Measurements from ENCODE around the gene FSTL1.

FSTL1 gene

GRCh38 chr3:120462409-120462959 is 11.7 kb upstream of the FSTL1 start:
- no peak for DNase-seq

DNA sequence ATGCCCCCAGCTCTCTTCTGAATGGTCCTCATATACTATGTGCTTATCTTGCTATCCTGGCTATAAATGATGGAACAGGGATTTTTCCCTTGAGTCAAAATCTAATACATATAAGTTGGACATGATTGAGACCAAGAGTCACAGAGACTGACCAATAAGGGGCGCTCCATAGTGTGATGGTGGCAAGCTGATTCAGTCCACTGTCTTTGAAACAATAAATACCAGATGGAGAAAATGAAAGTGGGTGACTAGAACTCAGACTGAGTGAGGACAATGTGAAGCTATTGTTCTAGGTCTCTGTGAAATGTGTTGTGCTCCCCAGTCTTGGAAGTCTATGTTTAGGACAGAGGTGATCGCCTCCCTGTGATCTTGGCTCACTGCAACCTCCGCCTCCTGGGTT is 10.6 kb upstream of the FSTL1 start:
- no peak for DNase-seq

GRCh38 chr3:120460862-120461261 is 10.1 kb upstream of the FSTL1 start:
- no peak for DNase-seq

DNA sequence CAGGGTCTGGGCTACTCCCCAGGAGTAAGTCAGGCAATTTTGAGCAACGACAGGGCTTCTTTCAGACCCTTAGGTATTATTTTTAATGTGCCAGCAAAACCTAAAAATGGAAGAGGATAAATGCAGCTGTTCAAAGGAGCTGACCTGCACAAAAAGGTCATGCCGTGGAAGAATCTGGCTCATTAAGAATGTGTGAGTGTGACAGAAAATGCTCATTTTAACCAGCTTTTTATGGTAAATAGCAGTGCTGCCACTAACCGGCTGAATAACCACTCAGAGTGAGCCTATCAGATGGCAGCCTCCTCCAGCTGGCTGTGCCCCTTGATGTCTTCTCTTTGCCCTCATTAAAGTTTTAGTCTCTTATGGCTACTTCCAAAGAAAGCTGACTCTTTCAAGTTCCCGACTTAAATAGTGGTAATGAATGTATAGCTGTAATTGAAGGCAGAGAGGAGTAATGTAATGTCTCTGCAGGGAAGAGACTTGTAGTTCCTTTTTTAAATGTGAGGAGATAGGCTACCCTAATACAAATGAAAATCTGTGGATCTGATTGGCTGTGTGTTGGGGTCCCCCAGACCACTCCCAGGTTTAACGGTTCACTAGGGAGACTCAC is 9.5 kb upstream of the FSTL1 start:
- no peak for DNase-seq

- no peak for DNase-seq
These were observed 8.4 kb upstream of the FSTL1 start for GRCh38 chr3:120459196-120459595.

DNA sequence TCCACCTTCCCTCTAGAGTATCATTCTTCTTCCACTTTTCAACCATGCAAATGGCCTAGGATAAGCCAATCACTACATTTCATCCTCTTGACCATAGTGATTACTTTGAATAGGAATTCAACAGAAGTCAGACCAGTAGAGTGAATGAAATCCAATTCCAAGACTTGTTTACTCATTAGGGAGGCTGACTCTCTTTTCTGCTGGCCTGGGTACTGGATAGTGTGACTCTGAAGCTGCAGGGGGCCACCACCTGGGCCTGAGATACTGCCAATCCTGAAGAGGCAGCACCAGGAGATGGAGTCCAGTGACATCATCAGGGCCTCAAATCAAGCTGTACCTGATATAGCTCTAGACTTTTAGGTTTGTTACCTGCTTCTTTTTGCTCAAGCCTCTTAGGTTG is 7.0 kb upstream of the FSTL1 start:
- DNase-seq, result no peak

DNA sequence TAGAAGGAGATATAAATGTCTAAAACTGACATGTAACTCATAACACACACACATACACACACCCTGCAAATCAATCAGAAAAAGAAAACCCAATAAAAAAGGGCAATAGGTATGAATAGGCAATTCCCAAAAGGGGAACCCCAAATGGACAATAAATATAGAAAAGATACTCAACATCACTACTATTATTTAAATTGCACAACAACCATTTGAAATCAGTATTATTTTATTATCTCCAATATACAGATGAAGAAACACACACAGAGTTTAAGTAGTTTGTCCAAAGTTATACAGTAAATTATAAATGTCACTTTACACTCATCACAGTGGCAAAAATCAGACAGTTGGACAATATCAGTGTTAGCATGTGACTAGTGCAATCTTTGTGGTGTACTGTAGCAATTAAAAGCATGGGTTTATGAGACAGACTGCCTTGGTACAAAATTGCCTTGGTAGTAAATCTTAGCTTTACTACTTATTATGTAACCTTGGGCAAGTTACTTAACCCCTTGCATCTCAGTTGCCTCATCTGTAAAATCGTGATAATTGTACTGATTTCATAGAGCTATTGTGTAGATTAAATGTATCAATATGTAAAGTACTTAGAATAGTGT is 3.4 kb upstream of the FSTL1 start:
- DNase-seq, result no peak

DNA sequence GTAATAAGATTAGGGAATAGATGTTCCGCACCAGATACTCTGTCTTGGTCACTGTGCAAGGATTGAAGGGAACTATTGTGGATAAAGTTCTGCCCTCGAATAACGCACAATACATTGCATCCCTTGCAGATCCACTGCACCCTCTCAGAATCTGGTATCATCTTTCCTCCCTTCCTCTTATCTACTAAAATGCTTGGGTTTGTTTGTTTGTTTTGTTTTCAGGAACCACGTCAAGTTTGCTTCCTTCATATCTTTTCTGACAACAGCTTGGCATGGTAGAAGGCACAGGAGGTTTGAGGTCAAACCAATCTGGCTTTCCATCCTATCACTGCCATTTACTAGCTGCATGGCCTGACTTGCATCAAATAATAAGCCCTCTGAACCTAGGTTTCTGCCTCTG is 2.0 kb upstream of the FSTL1 start:
- DNase-seq, result no peak

DNA sequence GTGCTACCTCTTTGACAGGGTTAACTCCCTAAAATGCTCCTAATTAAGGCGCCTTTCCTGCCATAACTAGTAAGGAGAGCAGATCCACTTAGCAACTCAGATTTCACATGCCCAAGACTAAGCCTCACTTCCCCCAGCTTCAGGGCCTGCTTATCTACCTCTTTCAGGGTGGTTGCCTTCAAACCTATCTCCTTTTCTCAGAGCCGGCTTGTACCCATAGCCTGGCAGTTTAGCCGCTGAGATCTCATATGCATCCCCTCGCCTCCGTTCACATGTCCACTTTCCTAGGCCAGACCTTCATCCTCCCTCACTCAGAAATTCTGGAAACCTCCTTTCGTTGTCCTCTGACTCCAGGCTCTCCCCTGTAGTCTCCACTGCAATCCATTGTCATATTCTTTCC is 1.0 kb upstream of the FSTL1 start:
- DNase-seq, result no peak

GRCh38 chr3:120451272-120451761 is 525 bp upstream of the FSTL1 start:
- no peak for DNase-seq

DNA sequence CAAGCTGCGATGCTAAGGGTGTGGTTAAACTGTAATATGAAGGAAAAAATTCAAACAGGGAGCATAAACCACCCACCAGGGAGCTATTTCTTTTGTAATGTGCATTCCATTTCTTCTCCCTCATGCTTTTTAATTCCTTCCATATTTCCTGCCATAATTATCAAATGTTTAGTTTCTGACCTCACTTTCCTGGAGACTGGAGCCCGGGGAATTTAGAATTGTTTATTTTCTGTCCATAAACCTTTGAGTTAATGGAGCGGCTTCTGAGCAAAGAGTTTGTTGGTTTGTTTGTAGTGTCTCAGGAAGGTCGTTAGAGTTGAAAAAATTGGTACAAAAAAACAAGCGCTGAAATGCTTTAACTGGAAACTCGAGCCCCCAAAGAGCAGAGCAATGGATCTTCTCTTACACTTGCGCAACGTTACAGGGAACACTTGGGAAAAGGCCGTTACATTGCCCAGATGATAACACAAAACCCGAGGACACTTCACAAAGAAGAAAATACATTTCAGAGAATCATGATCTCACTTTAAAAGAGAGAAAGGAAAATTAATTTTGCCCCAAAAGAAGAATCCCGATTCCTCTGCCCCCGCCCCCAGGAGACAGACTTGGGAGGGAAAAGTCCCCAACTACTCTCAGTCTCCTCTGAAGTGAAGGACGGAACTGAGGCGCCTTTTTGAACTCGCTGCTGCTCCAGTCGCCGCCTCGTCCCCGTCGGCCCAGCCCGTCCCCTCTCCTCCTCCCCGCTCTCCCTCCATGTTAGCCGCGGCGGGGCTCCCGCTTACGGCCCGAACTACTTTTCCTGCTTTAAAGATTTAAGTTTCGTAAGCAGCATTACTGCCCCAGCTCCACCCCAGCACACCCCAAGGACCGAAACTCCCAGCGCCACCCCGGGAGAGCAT is 842 bp downstream of the FSTL1 start:
- peak; percentile 20 for DNase-seq

DNA sequence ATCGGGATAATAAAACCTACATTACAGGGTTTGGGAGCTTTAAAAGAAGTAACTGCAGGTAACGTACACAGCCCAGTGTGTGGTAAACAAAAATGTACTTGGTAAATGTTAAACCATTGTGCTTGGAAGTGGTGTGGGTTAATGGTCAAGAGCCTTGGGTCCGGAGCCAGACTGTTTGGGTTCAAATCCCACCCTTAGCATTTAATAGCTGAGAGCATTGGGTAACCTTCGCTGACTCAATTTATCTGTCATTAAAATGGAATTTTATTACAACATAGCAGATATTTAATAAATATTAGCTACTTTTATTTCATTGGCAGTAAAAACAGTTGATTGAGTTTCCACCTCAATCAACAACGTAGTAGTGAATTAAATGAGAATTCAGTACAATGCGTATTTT is 1.5 kb downstream of the FSTL1 start:
- DNase-seq, result no peak

GRCh38 chr3:120448756-120449155 is 2.0 kb downstream of the FSTL1 start:
- no peak for DNase-seq

- DNase-seq, result no peak
These were observed 3.7 kb downstream of the FSTL1 start for GRCh38 chr3:120446891-120447668.

DNA sequence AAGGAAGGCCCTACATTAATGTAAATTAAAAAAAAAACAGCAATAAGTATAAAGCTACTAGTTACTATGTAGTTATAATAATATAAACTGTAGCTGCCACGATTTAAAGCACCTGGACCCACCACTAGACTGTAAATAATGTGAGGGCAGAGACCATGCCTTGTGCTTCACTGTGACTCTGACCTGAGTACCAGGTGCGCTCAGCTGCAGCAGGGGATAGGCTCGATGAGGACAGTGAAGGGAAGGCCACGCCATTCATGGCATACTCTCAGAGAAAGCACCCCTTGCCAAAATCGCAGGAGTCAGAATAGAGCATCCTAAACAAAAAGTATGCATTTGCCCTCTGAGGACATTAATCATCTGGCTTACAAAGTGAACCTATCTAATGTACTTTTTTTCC is 5.1 kb downstream of the FSTL1 start:
- no peak for DNase-seq

GRCh38 chr3:120443626-120444123 is 7.1 kb downstream of the FSTL1 start:
- DNase-seq, result no peak

DNA sequence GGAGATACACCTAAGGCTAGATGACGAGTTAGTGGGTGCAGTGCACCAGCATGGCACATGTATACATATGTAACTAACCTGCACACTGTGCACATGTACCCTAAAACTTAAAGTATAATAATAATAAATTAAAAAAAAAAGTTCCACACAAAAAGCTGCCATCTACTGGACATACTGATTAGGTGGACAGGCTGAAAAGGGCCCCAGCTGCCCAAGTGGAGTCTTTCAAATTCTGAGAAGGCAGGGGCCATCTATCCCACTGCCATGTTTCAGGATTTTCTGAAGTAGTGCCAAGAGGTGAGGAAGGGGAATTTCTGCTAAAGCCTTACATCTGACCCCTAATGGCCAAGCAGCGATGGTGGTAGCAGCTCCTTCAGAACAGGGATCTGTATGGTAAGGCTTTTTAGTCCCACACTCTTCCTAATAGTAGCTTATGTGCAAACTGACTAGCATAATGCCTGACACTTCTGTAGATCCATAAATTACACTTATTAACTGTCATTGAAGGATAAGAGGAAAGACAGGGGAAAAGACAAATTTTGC is 7.7 kb downstream of the FSTL1 start:
- DNase-seq, result no peak

- DNase-seq, result no peak
These were observed 9.0 kb downstream of the FSTL1 start for GRCh38 chr3:120441776-120442175.

DNA sequence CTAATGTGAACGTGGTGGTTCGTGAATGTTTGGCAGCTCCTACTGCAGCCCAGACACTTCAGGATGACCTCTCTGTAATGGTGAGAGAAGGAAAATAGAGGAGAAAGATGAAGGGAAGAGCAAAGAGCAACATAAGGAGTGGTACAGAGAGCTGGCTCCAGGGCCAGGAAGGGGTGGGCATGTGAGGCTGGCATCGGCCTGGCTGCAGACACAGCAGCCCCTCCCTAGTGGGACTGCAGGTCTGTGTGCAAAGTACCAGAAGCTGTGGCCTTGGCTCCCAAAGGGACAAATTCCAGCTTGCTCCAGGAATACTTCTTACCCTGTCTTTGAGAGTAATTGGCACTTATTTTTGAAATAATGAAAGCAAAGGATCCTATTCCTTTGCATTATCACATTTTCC is 10.0 kb downstream of the FSTL1 start:
- no peak for DNase-seq

DNA sequence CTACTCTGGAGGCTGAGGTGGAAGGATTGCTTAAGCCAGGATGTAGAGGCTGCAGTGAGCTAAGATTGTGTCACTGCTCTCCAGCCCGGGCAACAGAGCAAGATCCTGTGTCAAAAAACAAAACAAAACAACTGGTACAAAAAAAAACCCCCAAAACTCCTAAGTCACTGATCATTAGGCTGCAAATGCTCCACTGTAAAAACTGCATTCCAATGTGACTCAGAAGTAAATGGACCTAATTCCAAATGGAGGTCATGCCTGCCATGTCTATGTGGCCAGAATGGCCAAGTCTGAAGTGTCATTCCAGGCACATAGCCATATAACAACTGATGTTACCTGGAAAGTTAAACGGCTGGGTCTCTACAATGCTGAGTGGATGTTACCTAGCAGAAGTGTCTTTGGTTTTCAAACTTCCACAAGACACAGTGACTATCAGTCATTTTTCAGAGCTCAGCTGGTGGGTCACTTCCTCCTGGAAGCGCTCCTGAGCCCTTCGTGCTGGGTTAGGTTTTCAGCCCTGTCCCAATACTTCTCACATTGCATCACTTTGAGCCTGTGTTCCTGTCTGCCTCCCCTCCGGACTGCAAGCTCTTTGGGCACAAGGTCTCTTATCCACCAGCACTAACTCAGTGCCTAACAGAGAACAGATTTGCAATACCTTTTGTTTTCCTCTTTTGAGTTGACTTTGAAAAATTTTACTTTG is 10.6 kb downstream of the FSTL1 start:
- no peak for DNase-seq

DNA sequence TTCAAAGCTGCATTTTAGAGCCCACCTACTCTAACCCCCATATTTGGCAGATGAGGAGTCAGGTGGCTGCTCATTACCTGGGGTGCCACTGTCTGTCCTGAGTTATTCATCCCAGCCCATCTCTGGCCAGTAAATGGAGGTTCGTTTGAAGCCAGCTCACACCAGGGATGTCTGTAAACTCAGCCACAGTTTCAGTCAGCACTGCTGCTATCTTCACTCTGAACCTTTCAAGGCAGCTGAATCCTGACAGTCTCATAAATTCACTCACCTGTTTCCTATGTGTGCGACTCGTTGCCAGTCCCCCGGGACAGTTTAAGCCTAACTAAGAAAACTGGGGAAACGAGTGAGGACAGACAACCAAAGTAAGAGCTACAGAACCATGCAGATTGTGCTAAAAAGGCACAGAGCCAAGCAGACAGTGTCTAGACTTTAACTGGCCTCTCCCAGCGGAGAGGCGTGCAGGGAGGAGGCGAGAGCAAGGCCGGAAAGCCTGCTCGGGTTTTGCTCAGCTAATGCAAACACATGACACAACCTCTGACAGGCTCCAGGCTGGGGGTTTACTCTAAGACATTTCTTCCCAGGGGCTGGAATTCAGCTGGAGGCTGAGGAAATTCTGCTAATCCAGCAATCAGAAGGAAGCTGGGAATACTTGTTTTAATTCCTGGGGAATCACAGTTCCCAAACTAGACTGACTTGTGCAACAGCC is 12.0 kb downstream of the FSTL1 start:
- no peak for DNase-seq

Measured in activated CD4-positive, alpha-beta T cell treated with anti-CD3 and anti-CD28 coated beads for 48 hours (primary cell).